Spleen (tissue), 11 donors: Measurements from ENCODE around the gene CROCC2. TPM values are rescaled to one million over a fixed set of nuclear protein-coding genes. Genes with fewer than 3 reads are reported as not detected.
A peak's percentile ranks its signal among the peaks of the same experiment; 100 is the strongest.

ENCODE experiments used
- DNase-seq: peaks from one replicate; pipeline ENCODE4 v3.0.0-alpha.2; 2020
- H3K27ac ChIP-seq, 8 donors: fragments of 200-600 bp; sonication (generic) in 7 of 8; 1 replicate in 4 of 8; 2 replicates in 4 of 8; pipeline versions ENCODE4 v1.5.0 to v1.8.0; 2016 to 2021; ENCODE audit warnings: inconsistent platforms in 4 of 8, mild to moderate bottlenecking in 4 of 8, moderate library complexity in 1 of 8
- H3K27me3 ChIP-seq, 7 donors: fragments of 200-600 bp; sonication (generic) in 6 of 7; replicated peaks in 1 of 7; 1 replicate in 4 of 7; 2 replicates in 3 of 7; pipeline versions ENCODE4 v1.5.0 to v1.8.0; 2016 to 2021; ENCODE audit warnings: inconsistent platforms in 3 of 7, mild to moderate bottlenecking in 1 of 7
- H3K36me3 ChIP-seq, 6 donors: fragments of 200-600 bp; sonication (generic) in 5 of 6; 1 replicate in 4 of 6; 2 replicates in 2 of 6; pipeline versions ENCODE4 v1.5.0 to v1.8.0; 2016 to 2021; ENCODE audit warnings: inconsistent platforms in 2 of 6
- H3K4me1 ChIP-seq, 6 donors: fragments of 200-600 bp; sonication (generic) in 5 of 6; 1 replicate in 3 of 6; 2 replicates in 3 of 6; pipeline versions ENCODE4 v1.5.0 to v1.8.0; 2016 to 2021; ENCODE audit warnings: inconsistent platforms in 3 of 6
- H3K4me3 ChIP-seq, 8 donors: fragments of 200-600 bp; sonication (generic) in 7 of 8; 1 replicate in 4 of 8; 2 replicates in 4 of 8; pipeline versions ENCODE4 v1.5.0 to v1.8.0; 2016 to 2021; ENCODE audit warnings: inconsistent platforms in 4 of 8, mild to moderate bottlenecking in 4 of 8, moderate library complexity in 2 of 8
- H3K9me3 ChIP-seq, 8 donors: fragments of 200-600 bp; sonication (generic) in 7 of 8; 1 replicate in 4 of 8; 2 replicates in 4 of 8; pipeline versions ENCODE4 v1.5.0 to v1.8.0; 2016 to 2021; ENCODE audit warnings: inconsistent platforms in 4 of 8
- POLR2A ChIP-seq, 3 donors: fragments of 450-650 bp; IDR thresholded peaks; one replicate each; pipeline ENCODE4 v1.5.1; 2017; ENCODE audit warnings: antibody characterized with exemption in 3 of 3, mild to moderate bottlenecking in 1 of 3
- POLR2AphosphoS5 ChIP-seq, 3 donors: sonication (generic); formaldehyde crosslinking; IDR thresholded peaks; one replicate each; pipeline ENCODE4 v1.5.1; 2017; ENCODE audit warnings: antibody characterized with exemption in 3 of 3
- WGBS, 5 donors: extraction: QIAGEN DNeasy Blood & Tissue Kit in 3 of 5; methylation state at CpG; one replicate each; pipeline versions ENCODE4 v1.1.5 to v1.1.7; 2013 to 2018; 5-methylcytosine and 5-hydroxymethylcytosine counted together
- intact Hi-C: fragments of 100-400 bp; cut with DNase I; formaldehyde crosslinking; loops from one replicate; pipeline ENCODE4 v1.15.0; 2023; ENCODE audit warnings: low total_unique reads
- polyA plus RNA-seq, 3 donors: library from polyadenylated mRNA; stranded (reverse); fragments of 200-250 nt; gene quantifications; one replicate each; pipeline ENCODE4 v1.2.1, GENCODE V29; 2013
- total RNA-seq, 7 donors: library from RNA; depleted of rRNA in 3 of 7; stranded (reverse); fragments of >200 nt in 3 of 7; fragmentation: NEBNext Ultra II Directional in 4 of 7; extraction: Animal tissue kit (Norgen Biotek cat#: 25700) in 4 of 7; gene quantifications; one replicate each; pipeline versions ENCODE4 v1.1.0 to v1.2.1, GENCODE V29; 2016 to 2021
- TF ChIP-seq, protein P1 (sequence below), 11 experiments: fragments of 200-600 bp in 7 of 11; fragments of 450-650 bp in 4 of 11; sonication (generic) in 4 of 11; IDR thresholded peaks in 8 of 11; conservative IDR thresholded peaks in 3 of 11; 1 replicate in 7 of 11; 2 replicates in 4 of 11; pipeline versions ENCODE4 v1.4.0 to v1.8.0; 2016 to 2021; ENCODE audit warnings: antibody characterized with exemption in 11 of 11, inconsistent platforms in 4 of 11, mild to moderate bottlenecking in 1 of 11
- donor health status: healthy with polysubstance abuse.
- donor health status: DM: no; HTN: no; CAD: no; lungs with moderate emphysema.
- donor health status: DM: no; HTN: no; CAD: no.
- donor health status: Bipolar disorder and iron deficiency.
- donor health status: healthy.
- donor health status: DM: no; HTN: no; CAD: no.
- donor health status: DM: yes; HTN: yes; CAD: no.

Gene CROCC2
- total and polyA plus RNA-seq, 10 donors: 0.04 to 3.6 (median 0.75) TPM

GRCh38 chr2:240901986-240902614, 4.0 kb upstream of the CROCC2 start:
- H3K27me3 ChIP-seq: peaks cover 0 to 12% (median 0%) of the 10 kb centered on the region in 7 donors
- TF ChIP-seq POLR2AphosphoS5 (IDR thresholded peaks at IDR 0.05): no peak
- H3K36me3 ChIP-seq: no peaks in the 10 kb centered on the region
- intact Hi-C loops: no loop called here
- H3K4me1 ChIP-seq: peaks cover 0 to 51% (median 23%) of the 10 kb centered on the region in 6 donors
- no peaks in the 10 kb centered on the region for H3K9me3 ChIP-seq
- WGBS, 5 donors: 75 to 88% (median 82%) methylated on average over 9 to 14 of the region's 14 CpGs
- DNase-seq: peak; percentile 63
- H3K4me3 ChIP-seq: no peak overlapping the region
- H3K27ac ChIP-seq: no peak overlapping the region

DNA sequence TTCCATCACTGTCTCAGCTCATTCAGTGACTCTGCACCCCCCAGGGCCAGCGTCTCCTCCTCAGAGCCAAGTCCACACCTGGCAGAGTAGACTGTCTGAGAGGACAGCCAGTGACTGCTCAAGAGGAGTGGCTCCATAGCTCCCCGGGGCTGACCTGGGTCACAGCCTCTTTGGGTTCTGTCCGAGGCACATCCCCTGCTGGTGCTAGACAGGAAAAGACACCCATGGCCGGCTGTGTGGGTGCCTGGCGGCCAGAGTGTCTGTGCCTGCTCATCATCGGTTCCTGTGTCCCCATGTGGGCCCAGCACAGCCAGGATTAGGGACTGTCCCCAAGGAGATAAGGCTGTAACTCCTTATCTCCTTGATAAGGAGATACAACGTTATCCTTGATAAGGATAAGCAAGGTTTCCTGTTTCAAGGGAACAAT, 3.5 kb upstream of the CROCC2 start:
- intact Hi-C loops: no loop called here
- Histone ChIP-seq H3K4me3 (no peak overlapping the region), H3K27ac (no peak overlapping the region), H3K9me3 (no peaks in the 10 kb centered on the region), H3K27me3 (peaks cover 0 to 15% (median 0%) of the 10 kb centered on the region in 7 donors), H3K36me3 (no peaks in the 10 kb centered on the region), H3K4me1 (peaks cover 0 to 46% (median 20%) of the 10 kb centered on the region in 6 donors)
- peak; percentile 47 for DNase-seq
- WGBS, 5 donors: 47 to 66% (median 58%) methylated on average over 5 to 7 of the region's 7 CpGs
- TF ChIP-seq POLR2A (IDR thresholded peaks at IDR 0.05) (no peak), POLR2AphosphoS5 (IDR thresholded peaks at IDR 0.05) (no peak)
- TF ChIP-seq, protein P1, sequence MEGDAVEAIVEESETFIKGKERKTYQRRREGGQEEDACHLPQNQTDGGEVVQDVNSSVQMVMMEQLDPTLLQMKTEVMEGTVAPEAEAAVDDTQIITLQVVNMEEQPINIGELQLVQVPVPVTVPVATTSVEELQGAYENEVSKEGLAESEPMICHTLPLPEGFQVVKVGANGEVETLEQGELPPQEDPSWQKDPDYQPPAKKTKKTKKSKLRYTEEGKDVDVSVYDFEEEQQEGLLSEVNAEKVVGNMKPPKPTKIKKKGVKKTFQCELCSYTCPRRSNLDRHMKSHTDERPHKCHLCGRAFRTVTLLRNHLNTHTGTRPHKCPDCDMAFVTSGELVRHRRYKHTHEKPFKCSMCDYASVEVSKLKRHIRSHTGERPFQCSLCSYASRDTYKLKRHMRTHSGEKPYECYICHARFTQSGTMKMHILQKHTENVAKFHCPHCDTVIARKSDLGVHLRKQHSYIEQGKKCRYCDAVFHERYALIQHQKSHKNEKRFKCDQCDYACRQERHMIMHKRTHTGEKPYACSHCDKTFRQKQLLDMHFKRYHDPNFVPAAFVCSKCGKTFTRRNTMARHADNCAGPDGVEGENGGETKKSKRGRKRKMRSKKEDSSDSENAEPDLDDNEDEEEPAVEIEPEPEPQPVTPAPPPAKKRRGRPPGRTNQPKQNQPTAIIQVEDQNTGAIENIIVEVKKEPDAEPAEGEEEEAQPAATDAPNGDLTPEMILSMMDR (IDR thresholded peaks at IDR 0.05 in 8 of 11, conservative IDR thresholded peaks at IDR 0.05 in 3 of 11): no peak

GRCh38 chr2:240903191-240904060, 2.7 kb upstream of the CROCC2 start:
- H3K9me3 ChIP-seq: no peaks in the 10 kb centered on the region
- H3K27ac ChIP-seq: no peak overlapping the region
- peak; percentile 58 for DNase-seq
- H3K27me3 ChIP-seq: peaks cover 0 to 15% (median 0%) of the 10 kb centered on the region in 7 donors
- H3K36me3 ChIP-seq: no peaks in the 10 kb centered on the region
- WGBS, 5 donors: 84 to 88% (median 85%) methylated on average over 31 to 34 of the region's 34 CpGs
- H3K4me1 ChIP-seq: peaks cover 0 to 39% (median 19%) of the 10 kb centered on the region in 6 donors
- no peak for TF ChIP-seq POLR2AphosphoS5 (IDR thresholded peaks at IDR 0.05)
- TF ChIP-seq, protein P1 (IDR thresholded peaks at IDR 0.05 in 8 of 11, conservative IDR thresholded peaks at IDR 0.05 in 3 of 11): no peak
- no peak for TF ChIP-seq POLR2A (IDR thresholded peaks at IDR 0.05)
- no peak overlapping the region for H3K4me3 ChIP-seq
- intact Hi-C loops: no loop called here

GRCh38 chr2:240904216-240905175, 1.6 kb upstream of the CROCC2 start:
- WGBS, 5 donors: 75 to 88% (median 80%) methylated on average over 12 to 19 of the region's 19 CpGs
- Histone ChIP-seq H3K27ac (no peak overlapping the region), H3K36me3 (no peaks in the 10 kb centered on the region), H3K9me3 (no peaks in the 10 kb centered on the region), H3K4me1 (peaks cover 0 to 29% (median 11%) of the 10 kb centered on the region in 6 donors), H3K27me3 (peaks cover 0 to 19% (median 0%) of the 10 kb centered on the region in 7 donors), H3K4me3 (no peak overlapping the region)
- intact Hi-C loops: no loop called here
- peak; percentile 72 for DNase-seq
- TF ChIP-seq POLR2AphosphoS5 (IDR thresholded peaks at IDR 0.05) (no peak), POLR2A (IDR thresholded peaks at IDR 0.05) (no peak)
- TF ChIP-seq, protein P1 (IDR thresholded peaks at IDR 0.05 in 8 of 11, conservative IDR thresholded peaks at IDR 0.05 in 3 of 11): no peak
